ENCODE data around the gene PLCH2. TPM values are rescaled to one million over a fixed set of nuclear protein-coding genes. Genes with fewer than 3 reads are reported as not detected.

Gene PLCH2
- total RNA-seq, 1 donor from 2014 or later = 0.92 TPM

DNA sequence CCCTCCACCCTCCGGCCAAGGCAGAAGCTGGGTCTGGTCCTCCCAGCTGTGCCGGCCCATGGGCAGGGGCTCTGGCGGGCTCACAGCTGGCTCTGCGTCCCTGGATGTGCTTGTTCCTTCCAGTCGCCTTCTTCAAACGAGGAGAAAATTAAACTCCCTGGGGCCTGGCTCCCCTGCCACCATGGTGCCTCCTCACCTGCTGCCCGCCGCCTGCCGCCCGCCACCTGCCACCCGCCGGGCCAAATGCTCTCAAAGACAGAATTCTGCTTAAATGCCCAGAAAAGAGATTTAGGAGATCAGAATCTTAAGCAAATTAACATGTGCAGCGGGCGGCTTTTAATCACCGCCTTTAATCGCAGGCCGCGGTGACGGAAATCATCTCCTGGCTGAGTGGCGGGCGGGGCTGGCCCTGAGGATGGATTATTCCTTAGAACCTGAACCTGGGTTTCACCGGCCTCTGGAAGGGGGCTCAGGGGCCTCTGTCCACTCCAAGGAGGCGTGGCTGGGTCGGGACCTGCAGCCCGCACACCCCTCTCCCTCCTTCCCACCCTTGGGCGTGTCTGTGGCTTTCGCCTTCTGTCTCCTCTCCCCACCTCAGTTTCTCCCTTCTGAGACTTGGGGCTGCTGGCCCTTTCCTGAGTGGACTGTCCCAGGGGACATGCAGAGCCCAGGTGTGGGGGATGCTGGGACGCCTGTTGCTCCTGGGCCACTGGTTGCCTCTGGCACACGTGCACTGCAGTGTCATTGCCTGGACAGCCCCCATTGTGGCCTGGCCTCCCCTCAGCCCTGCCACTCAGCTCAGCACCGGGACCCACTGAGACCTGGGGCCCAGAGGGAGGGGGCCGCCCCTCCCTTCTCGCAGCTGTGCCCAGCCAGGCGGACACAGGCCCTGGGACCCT, 10.5 kb upstream of the PLCH2 start:
- TF ChIP-seq, protein P1, sequence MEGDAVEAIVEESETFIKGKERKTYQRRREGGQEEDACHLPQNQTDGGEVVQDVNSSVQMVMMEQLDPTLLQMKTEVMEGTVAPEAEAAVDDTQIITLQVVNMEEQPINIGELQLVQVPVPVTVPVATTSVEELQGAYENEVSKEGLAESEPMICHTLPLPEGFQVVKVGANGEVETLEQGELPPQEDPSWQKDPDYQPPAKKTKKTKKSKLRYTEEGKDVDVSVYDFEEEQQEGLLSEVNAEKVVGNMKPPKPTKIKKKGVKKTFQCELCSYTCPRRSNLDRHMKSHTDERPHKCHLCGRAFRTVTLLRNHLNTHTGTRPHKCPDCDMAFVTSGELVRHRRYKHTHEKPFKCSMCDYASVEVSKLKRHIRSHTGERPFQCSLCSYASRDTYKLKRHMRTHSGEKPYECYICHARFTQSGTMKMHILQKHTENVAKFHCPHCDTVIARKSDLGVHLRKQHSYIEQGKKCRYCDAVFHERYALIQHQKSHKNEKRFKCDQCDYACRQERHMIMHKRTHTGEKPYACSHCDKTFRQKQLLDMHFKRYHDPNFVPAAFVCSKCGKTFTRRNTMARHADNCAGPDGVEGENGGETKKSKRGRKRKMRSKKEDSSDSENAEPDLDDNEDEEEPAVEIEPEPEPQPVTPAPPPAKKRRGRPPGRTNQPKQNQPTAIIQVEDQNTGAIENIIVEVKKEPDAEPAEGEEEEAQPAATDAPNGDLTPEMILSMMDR (IDR thresholded peaks at IDR 0.05; ENCODE audit: insufficient read depth, low read length, poor library complexity, severe bottlenecking) = no peak
- no peak for DNase-seq (ENCODE audit: low read depth)
- H3K4me3 ChIP-seq (ENCODE audit: low read depth, low read length) = no peak overlapping the region
- H3K36me3 ChIP-seq (ENCODE audit: control insufficient read depth, insufficient read depth, low read length) = no peaks in the 10 kb centered on the region
- H3K27me3 ChIP-seq (ENCODE audit: control insufficient read depth, insufficient read depth, low read length) = peaks cover 86% of the 10 kb centered on the region

DNA sequence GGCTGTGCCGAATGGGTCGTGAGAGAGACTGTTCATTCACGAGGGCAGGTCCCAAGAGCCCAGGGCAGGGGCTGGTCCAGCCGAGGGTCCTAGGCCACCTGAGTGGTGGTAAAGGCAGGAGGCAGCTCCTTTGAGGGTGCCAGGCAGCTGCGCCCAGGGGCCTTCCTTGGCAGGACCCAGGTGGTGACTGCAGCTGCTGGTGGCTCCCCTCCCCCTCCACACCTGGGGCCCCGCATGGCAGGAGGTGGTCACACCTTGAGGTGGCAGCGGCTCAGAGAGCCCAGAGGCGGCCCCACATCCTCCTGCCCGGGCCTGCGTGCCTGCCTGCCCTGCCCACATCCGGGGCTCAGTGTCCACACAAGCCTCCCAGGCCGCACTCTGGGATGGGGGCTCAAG, 9.8 kb upstream of the PLCH2 start:
- Histone ChIP-seq H3K36me3 (ENCODE audit: control insufficient read depth, insufficient read depth, low read length) (no peaks in the 10 kb centered on the region), H3K27me3 (ENCODE audit: control insufficient read depth, insufficient read depth, low read length) (peaks cover 86% of the 10 kb centered on the region), H3K4me3 (ENCODE audit: low read depth, low read length) (no peak overlapping the region)
- no peak for DNase-seq (ENCODE audit: low read depth)
- TF ChIP-seq, protein P1 (IDR thresholded peaks at IDR 0.05; ENCODE audit: insufficient read depth, low read length, poor library complexity, severe bottlenecking) = no peak

DNA sequence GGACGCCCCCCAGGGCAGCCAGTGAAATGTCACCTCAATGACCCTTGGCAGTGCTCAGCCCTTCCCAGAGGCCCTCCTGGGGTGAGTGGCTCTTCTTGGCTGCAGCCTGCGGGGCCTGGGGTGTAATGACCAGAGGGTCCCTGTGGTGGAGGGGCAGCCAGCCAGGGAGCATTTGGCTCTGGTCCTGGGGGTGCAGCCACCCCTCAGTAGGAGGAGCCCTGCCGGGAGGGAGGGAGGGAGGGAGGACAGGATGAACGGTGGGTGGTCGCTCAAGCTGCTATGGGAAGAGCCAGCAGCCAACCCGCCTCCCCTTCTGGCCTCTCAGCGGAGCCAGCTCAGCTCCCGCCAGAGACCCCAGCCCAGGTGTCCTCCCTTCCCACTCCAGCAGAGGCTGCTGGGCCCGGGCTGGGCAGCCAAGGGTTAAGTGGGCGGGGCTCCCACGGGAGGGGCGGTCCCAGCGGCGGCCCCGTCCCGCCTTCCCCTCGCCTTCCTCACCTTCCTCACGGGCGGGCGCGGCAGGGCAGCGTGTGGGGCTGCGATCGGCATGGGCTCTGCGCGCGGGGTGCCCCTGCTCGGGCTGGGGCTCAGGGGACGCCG, 9.0 kb upstream of the PLCH2 start:
- Histone ChIP-seq H3K27me3 (ENCODE audit: control insufficient read depth, insufficient read depth, low read length) (peaks cover 91% of the 10 kb centered on the region), H3K4me3 (ENCODE audit: low read depth, low read length) (no peak overlapping the region), H3K36me3 (ENCODE audit: control insufficient read depth, insufficient read depth, low read length) (no peaks in the 10 kb centered on the region)
- TF ChIP-seq, protein P1 (IDR thresholded peaks at IDR 0.05; ENCODE audit: insufficient read depth, low read length, poor library complexity, severe bottlenecking) = no peak
- no peak for DNase-seq (ENCODE audit: low read depth)

DNA sequence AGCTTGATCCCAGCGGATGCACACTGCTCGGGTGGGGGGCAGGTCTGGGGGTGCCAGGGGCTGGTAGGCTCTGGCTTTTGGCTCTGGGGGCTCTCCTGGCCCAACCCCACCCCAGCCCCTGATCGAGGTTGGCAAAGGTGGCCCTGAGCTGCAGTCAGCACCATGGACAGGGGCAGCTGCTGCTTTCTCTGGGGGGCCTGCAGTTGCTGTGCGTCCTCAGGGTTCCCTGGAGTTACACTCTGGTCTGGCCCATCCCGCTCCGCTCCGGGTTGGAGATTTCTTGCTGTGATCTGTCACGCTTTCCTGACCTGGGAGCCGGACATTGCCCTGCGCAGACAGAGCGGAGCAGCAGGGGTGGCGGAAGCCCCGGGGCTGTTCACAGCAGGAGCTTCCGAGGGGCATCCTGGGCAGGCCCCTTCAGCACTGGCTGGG, 8.0 kb upstream of the PLCH2 start:
- H3K27me3 ChIP-seq (ENCODE audit: control insufficient read depth, insufficient read depth, low read length) = peaks cover 88% of the 10 kb centered on the region

DNA sequence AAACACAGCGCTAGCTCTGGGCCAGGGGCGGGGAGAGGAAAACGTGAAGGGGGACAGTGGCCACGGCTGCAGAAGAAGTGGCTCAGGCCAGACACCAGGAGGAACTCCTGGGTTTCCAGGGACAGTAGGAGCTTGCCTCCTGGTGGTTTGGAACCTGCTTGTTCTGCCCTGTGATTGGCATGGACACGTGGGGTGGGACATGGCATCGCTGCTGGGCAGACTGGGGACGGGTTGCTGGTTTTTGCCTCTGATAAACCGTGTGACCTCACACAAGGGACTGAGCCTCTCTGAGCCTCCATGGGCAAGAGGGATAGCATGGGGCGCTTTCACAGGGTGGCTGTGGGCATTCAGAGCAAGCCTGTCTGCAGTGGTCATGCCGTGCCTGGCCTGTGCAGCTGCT, 7.5 kb upstream of the PLCH2 start:
- TF ChIP-seq, protein P1 (IDR thresholded peaks at IDR 0.05; ENCODE audit: insufficient read depth, low read length, poor library complexity, severe bottlenecking) = no peak
- Histone ChIP-seq H3K4me3 (ENCODE audit: low read depth, low read length) (no peak overlapping the region), H3K27me3 (ENCODE audit: control insufficient read depth, insufficient read depth, low read length) (peaks cover 87% of the 10 kb centered on the region), H3K36me3 (ENCODE audit: control insufficient read depth, insufficient read depth, low read length) (no peaks in the 10 kb centered on the region)
- no peak for DNase-seq (ENCODE audit: low read depth)

More for the DNA sequence above, 8.0 kb upstream of the PLCH2 start:
- DNase-seq (ENCODE audit: low read depth) = no peak
- Histone ChIP-seq H3K36me3 (ENCODE audit: control insufficient read depth, insufficient read depth, low read length) (no peaks in the 10 kb centered on the region), H3K4me3 (ENCODE audit: low read depth, low read length) (no peak overlapping the region)
- TF ChIP-seq, protein P1 (IDR thresholded peaks at IDR 0.05; ENCODE audit: insufficient read depth, low read length, poor library complexity, severe bottlenecking) = no peak

Measured in kidney epithelial cell (primary cell).